HepG2 (cell line): ENCODE measurements around the gene MYL6. TPM values are rescaled to one million over a fixed set of nuclear protein-coding genes. Genes with fewer than 3 reads are reported as not detected.
A peak's percentile ranks its signal among the peaks of the same experiment; 100 is the strongest.

Source experiments
- EP300 ChIP-seq, 3 experiments: sonication (generic) in 1 of 3; formaldehyde crosslinking in 1 of 3; IDR thresholded peaks; 2 replicates each; pipeline versions ENCODE4 v1.5.1 to v1.6.1; 2011 to 2020; ENCODE audit warnings: low read depth in 2 of 3, low read length in 2 of 3, borderline replicate concordance in 1 of 3, improper control_type of control experiment in 1 of 3, mild to moderate bottlenecking in 1 of 3, missing genetic modification reagents in 1 of 3, moderate library complexity in 1 of 3
- ERF ChIP-seq: IDR thresholded peaks from 2 replicates; pipeline ENCODE4 v1.6.1; 2018; ENCODE audit warnings: missing biosample characterization, missing genetic modification reagents
- EZH2 ChIP-seq: conservative IDR thresholded peaks from 2 replicates; pipeline ENCODE4 v1.6.1; 2012; ENCODE audit warnings: mild to moderate bottlenecking, low read depth, low read length, moderate library complexity
- FOXM1 ChIP-seq: sonication (generic); formaldehyde crosslinking; IDR thresholded peaks from 2 replicates; pipeline ENCODE4 v1.5.0; 2020; ENCODE audit warnings: missing genetic modification reagents
- JUND ChIP-seq: sonication (generic); formaldehyde crosslinking; IDR thresholded peaks from 2 replicates; pipeline ENCODE4 v1.8.0; 2022; ENCODE audit warnings: mild to moderate bottlenecking, missing genetic modification reagents
- KDM2A ChIP-seq: sonication (generic); formaldehyde crosslinking; IDR thresholded peaks from 2 replicates; pipeline ENCODE4 v1.4.0; 2020; ENCODE audit warnings: low read depth, missing genetic modification reagents, borderline replicate concordance
- MEIS1 ChIP-seq: sonication (generic); formaldehyde crosslinking; IDR thresholded peaks from 2 replicates; pipeline ENCODE4 v1.9.0; 2021; ENCODE audit warnings: mild to moderate bottlenecking, missing genetic modification reagents, moderate library complexity, borderline replicate concordance
- NR2C2 ChIP-seq: sonication (generic); formaldehyde crosslinking; IDR thresholded peaks from 2 replicates; pipeline ENCODE4 v1.4.0; 2020; ENCODE audit warnings: missing genetic modification reagents, mild to moderate bottlenecking, moderate library complexity, borderline replicate concordance
- SAFB2 ChIP-seq: sonication (generic); formaldehyde crosslinking; IDR thresholded peaks from 2 replicates; pipeline ENCODE4 v1.5.1; 2020; ENCODE audit warnings: missing genetic modification reagents, low read depth, mild to moderate bottlenecking, borderline replicate concordance
- SMC3 ChIP-seq: IDR thresholded peaks from 2 replicates; pipeline ENCODE4 v1.6.1; 2011; ENCODE audit warnings: low read length, improper control_type of control experiment
- ZBTB42 ChIP-seq: sonication (generic); formaldehyde crosslinking; IDR thresholded peaks from 2 replicates; pipeline ENCODE4 v1.5.0; 2020; ENCODE audit warnings: mild to moderate bottlenecking, missing genetic modification reagents
- ZNF143 ChIP-seq: sonication (generic); formaldehyde crosslinking; IDR thresholded peaks from 2 replicates; pipeline ENCODE4 v1.4.0; 2020; ENCODE audit warnings: missing genetic modification reagents
- ZNF17 ChIP-seq: sonication (generic); formaldehyde crosslinking; IDR thresholded peaks from 2 replicates; pipeline ENCODE4 v1.5.0; 2020; ENCODE audit warnings: mild to moderate bottlenecking, missing genetic modification reagents
- ZNF451 ChIP-seq: sonication (generic); formaldehyde crosslinking; IDR thresholded peaks from 2 replicates; pipeline ENCODE4 v1.5.0; 2020; ENCODE audit warnings: mild to moderate bottlenecking, missing genetic modification reagents
- ZNF563 ChIP-seq: sonication (generic); formaldehyde crosslinking; IDR thresholded peaks from 2 replicates; pipeline ENCODE4 v1.8.0; 2022; ENCODE audit warnings: mild to moderate bottlenecking, moderate library complexity, missing genetic modification reagents
- ZNF629 ChIP-seq: sonication (generic); formaldehyde crosslinking; conservative IDR thresholded peaks from 2 replicates; pipeline ENCODE4 v1.5.0; 2020; ENCODE audit warnings: missing genetic modification reagents
- ZNF768 ChIP-seq: sonication (generic); formaldehyde crosslinking; IDR thresholded peaks from 2 replicates; pipeline ENCODE4 v1.4.0; 2020; ENCODE audit warnings: missing genetic modification reagents
- polyA plus RNA-seq, 8 experiments: library from polyadenylated mRNA; depleted of rRNA in 3 of 8; stranded (reverse) in 7 of 8; unstranded in 1 of 8; fragments of >200 nt; fragmentation: Illumina TruSeq in 4 of 8; extraction: Trizol in 4 of 8; gene quantifications; 2 replicates each; pipeline versions ENCODE4 v1.2.1 to v1.2.3, GENCODE V29; 2011 to 2016; ENCODE audit warnings: low read depth in 4 of 8, missing spikeins in 1 of 8, mixed read lengths in 1 of 8; ENCODE audit not compliant: insufficient read depth in 1 of 8
- total RNA-seq, 5 experiments: library from RNA; depleted of rRNA; stranded (reverse); fragments of >200 nt; fragmentation: Illumina TruSeq; extraction: Trizol; gene quantifications; 2 replicates each; pipeline ENCODE4 v1.2.3, GENCODE V29; 2016; ENCODE audit warnings: low read depth in 1 of 5
- TF ChIP-seq, protein P1 (sequence below): sonication (generic); formaldehyde crosslinking; IDR thresholded peaks from 2 replicates; pipeline ENCODE4 v1.4.0; 2020; ENCODE audit warnings: missing genetic modification reagents
- TF ChIP-seq, protein P2 (sequence below): sonication (generic); formaldehyde crosslinking; IDR thresholded peaks from 2 replicates; pipeline ENCODE4 v1.5.0; 2020; ENCODE audit warnings: missing genetic modification reagents, mild to moderate bottlenecking, borderline replicate concordance
- TF ChIP-seq, protein P3 (sequence below): sonication (generic); formaldehyde crosslinking; IDR thresholded peaks from 2 replicates; pipeline ENCODE4 v1.4.0; 2020; ENCODE audit warnings: missing genetic modification reagents
- TF ChIP-seq, protein P4 (sequence below): IDR thresholded peaks from 2 replicates; pipeline ENCODE4 v1.6.1; 2016; ENCODE audit warnings: missing compliant biosample characterization, missing genetic modification reagents, borderline replicate concordance
- TF ChIP-seq, protein P5 (sequence below): IDR thresholded peaks from 2 replicates; pipeline ENCODE4 v1.6.1; 2016; ENCODE audit warnings: missing compliant biosample characterization, missing genetic modification reagents, borderline replicate concordance
- TF ChIP-seq, protein P6 (sequence below): IDR thresholded peaks from 2 replicates; pipeline ENCODE4 v1.6.1; 2016; ENCODE audit warnings: low read depth, borderline replicate concordance

The MYL6 gene
- total and polyA plus RNA-seq, 2 of the 13 experiments (the other 11 are each of a cell fraction or from before 2014, with no cell fraction given) = 1,127 to 1,192 TPM

DNA sequence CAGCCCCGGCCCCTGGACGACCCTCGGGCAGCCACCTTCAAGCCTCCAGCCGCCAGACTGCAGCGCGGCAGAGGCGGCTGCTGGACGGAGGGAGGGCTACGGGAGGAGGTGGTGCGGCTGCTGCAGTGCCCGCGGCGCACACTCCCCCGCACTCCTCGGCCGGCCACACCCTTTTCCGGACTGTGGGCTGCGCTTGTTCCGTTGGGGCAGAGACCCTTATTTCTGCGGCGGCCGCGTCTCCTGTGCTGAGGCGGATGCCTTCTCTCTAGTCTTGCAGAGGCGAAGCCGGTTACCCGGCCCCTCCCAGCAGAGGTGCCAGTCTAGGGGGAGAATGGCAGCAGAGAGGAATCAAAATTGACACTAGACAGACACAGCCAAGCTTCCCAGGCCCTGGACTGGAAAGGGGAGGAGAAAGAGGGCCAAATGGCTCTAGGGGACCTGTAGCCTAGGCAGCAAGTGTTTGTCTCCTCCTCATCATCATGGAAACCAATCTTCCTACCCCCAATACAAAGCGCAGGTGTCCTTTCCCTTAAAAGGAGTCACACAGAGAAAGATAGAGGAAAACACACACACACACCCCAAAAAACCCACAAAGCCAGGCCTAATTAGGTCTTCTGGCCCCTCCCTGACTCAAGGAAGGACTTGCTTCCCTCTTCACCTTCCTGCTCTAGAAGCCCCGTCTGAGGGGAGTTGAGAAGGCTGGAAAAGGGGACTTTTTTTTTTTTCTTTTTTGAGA is 28.8 kb upstream of the MYL6 start (continued):
- TF ChIP-seq, protein P1, sequence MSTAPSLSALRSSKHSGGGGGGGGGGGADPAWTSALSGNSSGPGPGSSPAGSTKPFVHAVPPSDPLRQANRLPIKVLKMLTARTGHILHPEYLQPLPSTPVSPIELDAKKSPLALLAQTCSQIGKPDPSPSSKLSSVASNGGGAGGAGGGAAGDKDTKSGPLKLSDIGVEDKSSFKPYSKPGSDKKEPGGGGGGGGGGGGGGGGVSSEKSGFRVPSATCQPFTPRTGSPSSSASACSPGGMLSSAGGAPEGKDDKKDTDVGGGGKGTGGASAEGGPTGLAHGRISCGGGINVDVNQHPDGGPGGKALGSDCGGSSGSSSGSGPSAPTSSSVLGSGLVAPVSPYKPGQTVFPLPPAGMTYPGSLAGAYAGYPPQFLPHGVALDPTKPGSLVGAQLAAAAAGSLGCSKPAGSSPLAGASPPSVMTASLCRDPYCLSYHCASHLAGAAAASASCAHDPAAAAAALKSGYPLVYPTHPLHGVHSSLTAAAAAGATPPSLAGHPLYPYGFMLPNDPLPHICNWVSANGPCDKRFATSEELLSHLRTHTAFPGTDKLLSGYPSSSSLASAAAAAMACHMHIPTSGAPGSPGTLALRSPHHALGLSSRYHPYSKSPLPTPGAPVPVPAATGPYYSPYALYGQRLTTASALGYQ (CRISPR knock-in tag) = no peak; the same call in 1 of the 2 replicates
- TF ChIP-seq, protein P2, sequence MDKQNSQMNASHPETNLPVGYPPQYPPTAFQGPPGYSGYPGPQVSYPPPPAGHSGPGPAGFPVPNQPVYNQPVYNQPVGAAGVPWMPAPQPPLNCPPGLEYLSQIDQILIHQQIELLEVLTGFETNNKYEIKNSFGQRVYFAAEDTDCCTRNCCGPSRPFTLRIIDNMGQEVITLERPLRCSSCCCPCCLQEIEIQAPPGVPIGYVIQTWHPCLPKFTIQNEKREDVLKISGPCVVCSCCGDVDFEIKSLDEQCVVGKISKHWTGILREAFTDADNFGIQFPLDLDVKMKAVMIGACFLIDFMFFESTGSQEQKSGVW (CRISPR knock-in tag) = no peak
- no peak for TF ChIP-seq NR2C2 (CRISPR knock-in tag)
- no peak for TF ChIP-seq ZBTB42
- TF ChIP-seq, protein P3, sequence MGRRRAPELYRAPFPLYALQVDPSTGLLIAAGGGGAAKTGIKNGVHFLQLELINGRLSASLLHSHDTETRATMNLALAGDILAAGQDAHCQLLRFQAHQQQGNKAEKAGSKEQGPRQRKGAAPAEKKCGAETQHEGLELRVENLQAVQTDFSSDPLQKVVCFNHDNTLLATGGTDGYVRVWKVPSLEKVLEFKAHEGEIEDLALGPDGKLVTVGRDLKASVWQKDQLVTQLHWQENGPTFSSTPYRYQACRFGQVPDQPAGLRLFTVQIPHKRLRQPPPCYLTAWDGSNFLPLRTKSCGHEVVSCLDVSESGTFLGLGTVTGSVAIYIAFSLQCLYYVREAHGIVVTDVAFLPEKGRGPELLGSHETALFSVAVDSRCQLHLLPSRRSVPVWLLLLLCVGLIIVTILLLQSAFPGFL = no peak
- no peak for TF ChIP-seq ZNF629 (CRISPR knock-in tag)
- peak; percentile 36; the same call in 1 of the 2 replicates for TF ChIP-seq ZNF768 (CRISPR knock-in tag)
- TF ChIP-seq EZH2 = no peak
- TF ChIP-seq, protein P4, sequence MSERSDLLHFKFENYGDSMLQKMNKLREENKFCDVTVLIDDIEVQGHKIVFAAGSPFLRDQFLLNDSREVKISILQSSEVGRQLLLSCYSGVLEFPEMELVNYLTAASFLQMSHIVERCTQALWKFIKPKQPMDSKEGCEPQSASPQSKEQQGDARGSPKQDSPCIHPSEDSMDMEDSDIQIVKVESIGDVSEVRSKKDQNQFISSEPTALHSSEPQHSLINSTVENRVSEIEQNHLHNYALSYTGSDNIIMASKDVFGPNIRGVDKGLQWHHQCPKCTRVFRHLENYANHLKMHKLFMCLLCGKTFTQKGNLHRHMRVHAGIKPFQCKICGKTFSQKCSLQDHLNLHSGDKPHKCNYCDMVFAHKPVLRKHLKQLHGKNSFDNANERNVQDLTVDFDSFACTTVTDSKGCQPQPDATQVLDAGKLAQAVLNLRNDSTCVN (CRISPR knock-in tag) = 0 out of 2 replicates have a peak, but pooled peaks have one; percentile 20
- TF ChIP-seq ZNF143 (CRISPR knock-in tag) = no peak
- TF ChIP-seq, protein P5, sequence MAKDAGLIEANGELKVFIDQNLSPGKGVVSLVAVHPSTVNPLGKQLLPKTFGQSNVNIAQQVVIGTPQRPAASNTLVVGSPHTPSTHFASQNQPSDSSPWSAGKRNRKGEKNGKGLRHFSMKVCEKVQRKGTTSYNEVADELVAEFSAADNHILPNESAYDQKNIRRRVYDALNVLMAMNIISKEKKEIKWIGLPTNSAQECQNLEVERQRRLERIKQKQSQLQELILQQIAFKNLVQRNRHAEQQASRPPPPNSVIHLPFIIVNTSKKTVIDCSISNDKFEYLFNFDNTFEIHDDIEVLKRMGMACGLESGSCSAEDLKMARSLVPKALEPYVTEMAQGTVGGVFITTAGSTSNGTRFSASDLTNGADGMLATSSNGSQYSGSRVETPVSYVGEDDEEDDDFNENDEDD (CRISPR knock-in tag) = no peak; the same call in 1 of the 2 replicates
- TF ChIP-seq KDM2A = peak; percentile 41; the same call in 1 of the 2 replicates
- TF ChIP-seq ZNF17 (CRISPR knock-in tag) = no peak
- no peak for TF ChIP-seq MEIS1 (CRISPR knock-in tag)
- no peak for TF ChIP-seq ZNF451
- no peak for TF ChIP-seq EP300 (IDR thresholded peaks at IDR 0.05; ENCODE audit: low read depth in 2 of 2, low read length in 2 of 2)
- TF ChIP-seq EP300 (CRISPR knock-in tag; IDR thresholded peaks at IDR 0.05; ENCODE audit: borderline replicate concordance) = no peak
- TF ChIP-seq ERF (CRISPR knock-in tag) = 0 out of 2 replicates have a peak, but pooled peaks have one; percentile 59
- no peak for TF ChIP-seq SAFB2 (CRISPR knock-in tag)
- no peak for TF ChIP-seq FOXM1 (CRISPR knock-in tag)
- no peak for TF ChIP-seq ZNF563 (CRISPR knock-in tag)
- TF ChIP-seq, protein P6, sequence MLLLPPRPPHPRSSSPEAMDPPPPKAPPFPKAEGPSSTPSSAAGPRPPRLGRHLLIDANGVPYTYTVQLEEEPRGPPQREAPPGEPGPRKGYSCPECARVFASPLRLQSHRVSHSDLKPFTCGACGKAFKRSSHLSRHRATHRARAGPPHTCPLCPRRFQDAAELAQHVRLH = no peak
- no peak for TF ChIP-seq SMC3
- TF ChIP-seq JUND (CRISPR knock-in tag) = no peak
